NOMO-1 treated with dmso at 0.1 percent for 144 hours (cell line): Measurements from ENCODE around the gene CLIC6.

Experiments used
- DNase-seq: peaks from one replicate; lab custom pipeline; 2025; ENCODE audit not compliant: unreplicated experiment; lab: John Stamatoyannopoulos, UW

Gene CLIC6

GRCh38 chr21:34668803-34669148, at the start of gene CLIC6:
Gene CLIC6 (plus strand): TSS chr21:34668994. CDS start chr21:34669389, 395 bp downstream.
- DNase-seq = no peak

- DNase-seq = no peak
Observed at GRCh38 chr21:34619841-34620665, 48.7 kb upstream of the CLIC6 start.

GRCh38 chr21:34621434-34622350, 47.1 kb upstream of the CLIC6 start:
- no peak for DNase-seq

GRCh38 chr21:34623516-34623915, 45.3 kb upstream of the CLIC6 start:
- DNase-seq = peak; percentile 33

- no peak for DNase-seq
Observed at GRCh38 chr21:34625030-34625593, 43.7 kb upstream of the CLIC6 start.

GRCh38 chr21:34626131-34626530, 42.7 kb upstream of the CLIC6 start:
- no peak for DNase-seq

- peak; percentile 28 for DNase-seq
Observed at GRCh38 chr21:34630536-34631143, 38.2 kb upstream of the CLIC6 start.

- DNase-seq = no peak
Observed at GRCh38 chr21:34632498-34632897, 36.3 kb upstream of the CLIC6 start.

GRCh38 chr21:34635307-34635706, 33.5 kb upstream of the CLIC6 start:
- DNase-seq = no peak

- DNase-seq = no peak
Observed at GRCh38 chr21:34636961-34637360, 31.8 kb upstream of the CLIC6 start.

GRCh38 chr21:34639250-34639649, 29.5 kb upstream of the CLIC6 start:
- no peak for DNase-seq

- DNase-seq = no peak
Observed at GRCh38 chr21:34639882-34640788, 28.7 kb upstream of the CLIC6 start.

GRCh38 chr21:34640858-34641257, 27.9 kb upstream of the CLIC6 start:
- no peak for DNase-seq

GRCh38 chr21:34642211-34643075, 26.4 kb upstream of the CLIC6 start:
- DNase-seq = no peak

- no peak for DNase-seq
Observed at GRCh38 chr21:34644825-34645224, 24.0 kb upstream of the CLIC6 start.

- no peak for DNase-seq
Observed at GRCh38 chr21:34647555-34647954, 21.2 kb upstream of the CLIC6 start.

- DNase-seq = no peak
Observed at GRCh38 chr21:34648739-34649297, 20.0 kb upstream of the CLIC6 start.

GRCh38 chr21:34649400-34649799, 19.4 kb upstream of the CLIC6 start:
- DNase-seq = no peak

- DNase-seq = no peak
Observed at GRCh38 chr21:34650861-34651431, 17.8 kb upstream of the CLIC6 start.
